HS-27A (cell line): ENCODE measurements around the gene MYCBP.
A peak's percentile ranks its signal among the peaks of the same experiment; 100 is the strongest.
"Not testable (repeated sequence)": the region's sequence is repeated elsewhere in the genome, so short reads cannot be mapped to it uniquely, and the experiment has no call there.

ENCODE experiments used
- DNase-seq: peaks from one replicate; pipeline ENCODE4 v3.0.0-alpha.2; 2012; ENCODE audit warnings: low read depth, missing footprints

Gene MYCBP

DNA sequence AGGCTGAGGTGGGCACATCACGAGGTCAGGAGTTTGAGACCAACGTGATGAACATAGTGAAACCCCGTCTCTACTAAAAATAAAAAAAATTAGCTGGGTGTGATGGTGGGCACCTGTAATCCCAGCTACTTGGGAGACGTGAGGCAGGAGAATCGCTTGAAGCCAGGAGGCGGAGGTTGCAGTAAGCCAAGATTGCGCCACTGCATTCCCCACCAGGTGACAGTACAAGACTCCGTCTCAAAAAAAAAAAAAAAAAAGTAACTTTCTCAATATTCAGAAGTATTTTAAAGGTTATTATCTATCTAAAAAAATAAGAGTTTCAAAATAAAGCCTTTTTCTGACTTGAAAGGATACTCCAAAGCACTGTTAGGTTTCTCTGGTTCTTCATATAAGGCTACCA is 5.9 kb downstream of the MYCBP start:
- no peak for DNase-seq

- no peak for DNase-seq
Observed at GRCh38 chr1:38865112-38865715, 7.9 kb downstream of the MYCBP start.

GRCh38 chr1:38860454-38860795 is 12.7 kb downstream of the MYCBP start:
- peak; percentile 5 for DNase-seq

- peak; percentile 95 for DNase-seq
Observed at GRCh38 chr1:38859561-38860453, 13.3 kb downstream of the MYCBP start, which contains the start of gene RRAGC. RRAGC (minus strand) TSS chr1:38859772; CDS start chr1:38859646, 126 bp downstream.

DNA sequence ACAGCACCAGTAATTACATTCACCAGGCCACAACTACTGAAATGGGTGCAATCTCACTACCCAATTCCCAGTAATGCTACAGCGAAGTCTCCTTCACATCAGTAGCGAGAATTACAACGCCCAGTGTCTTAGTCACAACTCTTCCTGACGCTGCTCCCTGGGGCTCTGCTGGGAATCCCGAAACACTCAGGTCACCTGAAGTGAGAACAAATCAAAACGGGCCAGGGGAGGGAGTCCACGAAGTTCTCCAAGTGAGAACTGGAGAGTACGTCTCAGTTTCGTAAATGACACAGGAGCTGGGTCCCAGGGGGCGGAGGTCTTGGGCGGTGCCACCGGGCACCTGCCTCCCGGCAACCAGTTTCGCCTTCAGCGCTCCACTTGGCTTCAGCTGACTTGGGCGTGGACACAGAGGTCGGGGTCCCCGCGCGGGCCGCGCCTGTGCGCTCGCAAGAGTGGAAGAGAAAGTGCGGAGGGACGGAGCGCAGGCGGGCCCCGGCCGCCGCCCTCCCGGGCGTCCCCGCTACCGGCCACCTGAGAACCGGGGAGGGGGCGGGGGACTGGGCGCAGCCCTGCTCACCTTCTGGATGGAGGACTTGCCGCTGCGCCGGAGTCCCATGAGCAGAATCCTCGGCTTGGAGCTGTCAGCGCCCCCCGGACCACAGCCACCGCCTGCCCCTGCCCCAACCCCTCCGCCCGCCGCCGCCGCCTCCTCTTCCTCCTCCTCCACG is 14.2 kb downstream of the MYCBP start:
- peak; percentile 33 for DNase-seq

- DNase-seq: no peak
Observed at GRCh38 chr1:38852780-38853179, 20.4 kb downstream of the MYCBP start.

DNA sequence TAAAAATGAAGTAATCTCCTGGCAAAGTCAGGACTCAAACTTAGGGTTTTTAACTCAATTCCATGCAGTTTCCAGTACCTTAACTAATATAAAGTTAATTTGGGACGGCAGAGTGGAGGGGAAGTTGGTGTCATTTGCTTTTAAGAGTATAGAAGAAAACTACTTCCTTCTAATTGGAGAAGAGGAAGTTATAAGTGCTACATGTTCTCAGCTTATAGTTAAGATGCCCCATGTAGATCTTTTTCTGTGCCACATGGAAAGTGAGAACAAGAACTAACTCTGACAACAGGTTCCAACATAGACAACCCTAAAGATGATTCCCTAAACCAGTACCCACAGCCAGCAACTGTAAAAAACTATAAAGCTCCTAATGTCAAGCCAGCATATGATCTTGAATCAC is 25.1 kb downstream of the MYCBP start:
- DNase-seq: no peak

DNA sequence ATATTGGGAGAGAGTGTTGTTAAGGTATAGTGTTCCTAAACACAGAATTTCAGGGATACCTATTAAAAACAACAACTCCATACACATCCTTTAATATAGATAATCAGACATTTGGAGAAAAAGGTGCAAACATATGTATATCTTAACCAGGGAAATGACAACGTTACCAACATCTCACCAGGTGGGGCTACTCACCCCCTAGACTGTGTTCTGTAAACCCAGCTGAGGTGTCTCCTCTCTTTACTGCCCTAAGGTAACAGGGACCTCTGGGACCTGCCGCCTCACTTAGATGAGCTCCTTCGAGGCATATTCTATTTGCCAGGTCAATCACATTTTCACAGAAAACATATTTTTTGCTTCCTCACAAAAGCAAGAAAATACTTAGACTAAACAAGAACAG is 26.9 kb downstream of the MYCBP start:
- DNase-seq: no peak

DNA sequence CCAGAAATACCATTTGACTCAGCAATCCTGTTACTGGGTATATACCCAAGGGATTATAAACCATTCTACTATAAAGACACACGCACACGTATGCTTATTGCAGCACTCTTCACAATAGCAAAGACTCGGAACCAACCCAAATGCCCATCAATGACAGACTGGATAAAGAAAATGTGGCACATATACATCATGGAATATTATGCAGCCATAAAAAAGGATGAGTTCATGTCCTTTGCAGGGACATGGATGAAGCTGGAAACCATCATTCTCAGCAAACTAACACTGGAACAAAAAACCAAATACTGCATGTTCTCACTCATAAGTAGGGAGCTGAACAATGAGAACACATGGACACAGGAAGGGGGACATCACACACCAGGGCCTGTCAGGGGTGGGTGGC is 28.1 kb downstream of the MYCBP start:
- DNase-seq: not testable (repeated sequence)

GRCh38 chr1:38840281-38840680 is 32.9 kb downstream of the MYCBP start:
- DNase-seq: no peak

GRCh38 chr1:38839363-38839762 is 33.8 kb downstream of the MYCBP start:
- DNase-seq: no peak

- not testable (repeated sequence) for DNase-seq
Observed at GRCh38 chr1:38836316-38836715, 36.8 kb downstream of the MYCBP start.

DNA sequence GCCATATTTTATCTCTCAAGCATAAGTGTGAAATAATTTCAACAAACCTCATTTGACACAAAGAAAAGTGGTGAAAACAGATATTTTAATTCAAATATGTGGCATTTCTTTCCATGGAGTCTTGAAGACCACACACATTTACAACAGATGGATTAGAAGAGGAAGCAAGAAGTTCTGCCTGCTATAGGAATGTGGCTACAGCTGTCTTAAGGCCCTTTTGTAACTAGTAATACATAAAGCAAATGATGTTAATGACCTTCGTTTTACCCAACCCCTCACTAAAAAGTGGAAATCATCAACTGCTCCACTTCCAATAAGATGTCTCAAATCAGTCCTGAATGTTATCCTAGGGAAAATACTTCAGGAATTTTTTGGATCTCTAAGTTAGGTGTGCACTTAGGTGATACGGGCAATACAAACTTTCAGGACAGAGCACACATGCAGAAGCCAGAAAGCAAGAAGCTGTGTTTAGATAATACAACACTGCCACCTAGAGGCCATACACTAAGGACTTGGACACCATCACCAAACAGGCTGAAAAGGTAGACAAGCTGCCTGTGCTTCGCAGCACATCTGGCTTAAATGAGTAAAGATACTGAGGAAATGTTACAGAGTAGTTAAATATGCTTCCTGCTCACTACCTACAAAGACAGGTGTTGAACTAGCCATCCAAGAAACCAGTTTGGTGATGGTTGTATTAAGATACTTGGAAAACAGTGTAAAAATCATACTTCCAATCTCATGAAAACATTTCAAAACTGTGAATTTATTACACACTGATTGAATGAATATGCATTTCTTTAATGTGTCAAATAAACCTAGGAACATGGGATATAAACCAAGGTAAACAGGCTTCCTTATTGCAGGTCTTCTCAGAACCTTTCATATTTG is 38.0 kb downstream of the MYCBP start:
- peak; percentile 54 for DNase-seq

GRCh38 chr1:38834221-38834782 is 38.8 kb downstream of the MYCBP start:
- no peak for DNase-seq

DNA sequence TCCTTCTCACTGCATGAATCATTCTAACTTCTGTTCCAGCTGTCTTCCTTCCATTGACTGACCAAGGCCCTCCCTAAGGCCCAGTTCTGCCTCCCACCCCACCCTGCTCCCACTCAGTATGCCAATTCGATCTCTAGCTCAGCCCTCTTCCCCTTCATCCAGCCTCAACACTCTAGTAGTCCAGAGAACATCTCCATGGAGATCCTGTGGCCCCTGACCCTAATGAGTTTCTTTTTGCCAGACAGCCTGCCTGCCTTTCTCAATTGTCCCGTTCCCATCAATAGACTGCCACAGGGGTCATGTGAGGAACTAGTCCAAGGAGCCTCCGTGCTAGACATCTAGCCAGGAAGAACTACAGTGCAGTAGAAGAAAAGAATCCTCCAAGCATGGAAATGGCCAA is 40.0 kb downstream of the MYCBP start:
- DNase-seq: no peak

- no peak for DNase-seq
Observed at GRCh38 chr1:38832370-38832734, 40.8 kb downstream of the MYCBP start.

GRCh38 chr1:38831731-38832369 is 41.3 kb downstream of the MYCBP start:
- no peak for DNase-seq

DNA sequence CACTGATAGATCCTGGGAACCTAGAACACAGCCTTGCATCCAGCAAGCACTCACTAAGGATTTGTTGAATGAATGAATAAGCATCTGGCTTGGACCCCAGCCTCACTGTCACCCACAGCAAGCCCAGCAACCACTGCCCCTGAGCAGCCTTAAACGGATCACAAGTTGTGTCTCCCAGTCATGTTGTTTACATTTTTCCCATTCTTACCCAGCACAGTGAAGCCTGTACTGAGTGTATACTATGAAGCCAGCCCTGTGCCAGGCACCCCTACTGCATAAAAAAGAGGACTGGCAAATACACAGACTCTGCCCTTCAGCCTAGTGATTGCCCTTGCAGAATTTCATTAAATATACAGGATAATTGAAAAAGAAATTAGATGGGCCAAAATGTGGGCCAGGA is 43.8 kb downstream of the MYCBP start:
- no peak for DNase-seq

GRCh38 chr1:38827318-38827717 is 45.8 kb downstream of the MYCBP start:
- DNase-seq: no peak

DNA sequence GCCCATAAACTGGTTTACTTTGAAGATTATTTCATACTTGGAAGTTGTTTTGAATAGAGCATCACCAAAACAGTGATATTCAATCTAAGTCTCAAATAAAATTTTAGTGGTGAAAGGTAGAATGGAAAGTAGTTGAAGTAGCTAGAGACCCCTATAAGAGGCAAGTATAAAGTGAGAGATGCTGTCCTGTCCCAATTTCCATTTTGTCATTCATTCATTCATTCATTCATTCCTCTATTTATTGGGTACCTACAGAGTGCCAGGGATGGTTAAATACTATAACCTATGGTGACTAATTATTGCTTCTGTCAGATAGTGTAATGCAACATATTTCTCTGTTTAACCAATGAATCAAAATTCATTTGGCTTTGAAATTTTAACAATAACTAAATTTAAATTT is 46.3 kb downstream of the MYCBP start:
- DNase-seq: no peak

DNA sequence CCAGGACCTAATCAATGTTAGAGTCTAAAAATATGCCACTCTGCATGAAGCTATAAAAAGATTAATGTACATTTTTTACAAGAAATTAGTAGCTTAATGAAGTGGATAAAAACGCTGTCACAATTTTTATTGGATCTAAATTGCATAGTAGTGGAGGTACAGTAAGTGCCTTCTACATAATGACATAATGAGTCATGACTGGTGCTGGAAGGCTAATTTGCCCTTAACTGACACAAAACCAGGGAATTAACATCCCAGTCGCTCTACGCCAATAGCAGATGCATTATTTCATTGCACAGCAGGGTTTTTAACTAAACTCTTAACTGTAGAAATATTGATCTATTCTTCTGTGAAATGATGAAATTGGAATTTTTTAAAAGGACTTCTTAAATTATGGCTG is 46.9 kb downstream of the MYCBP start:
- no peak for DNase-seq
